ENCODE results near the gene ITPRIP. TPM values are rescaled to one million over a fixed set of nuclear protein-coding genes. Genes with fewer than 3 reads are reported as not detected.

The ITPRIP gene
- total RNA-seq, 1 experiment from 2014 or later, result 12.0 TPM

- Histone ChIP-seq H3K9me3 (ENCODE audit: control insufficient read depth in 1 of 2, insufficient read depth in 1 of 2, low read depth in 1 of 2, low read length in 2 of 2) (no peaks in the 10 kb centered on the region), H4K20me1 (ENCODE audit: insufficient read depth) (no peaks in the 10 kb centered on the region), H3K4me3 (replicated peaks in 1 of 2; ENCODE audit: low read depth in 1 of 2, low read length in 2 of 2) (no peak overlapping the region), H3K79me2 (ENCODE audit: insufficient read depth, low read length) (no peaks in the 10 kb centered on the region), H3K4me1 (ENCODE audit: control insufficient read depth in 1 of 2, insufficient read depth in 2 of 2, low read length in 2 of 2) (peaks cover 0 to 2% of the 10 kb centered on the region in 2 experiments; a peak in 1 of 4 replicates), H3K4me2 (ENCODE audit: low read length) (no peak overlapping the region), H3K36me3 (ENCODE audit: control insufficient read depth in 1 of 2, insufficient read depth in 2 of 2, low read length in 2 of 2) (peaks cover 4 to 19% of the 10 kb centered on the region in 2 experiments; a peak in 2 of 4 replicates), H3K9ac (ENCODE audit: low read length) (no peak overlapping the region), H3K27me3 (ENCODE audit: insufficient read depth, low read length) (no peaks in the 10 kb centered on the region), H2AFZ (ENCODE audit: low read depth, low read length, poor library complexity, severe bottlenecking) (no peak overlapping the region), H3K9me2 (ENCODE audit: insufficient read depth) (no peaks in the 10 kb centered on the region), H3K27ac (ENCODE audit: low read depth, low read length) (no peak overlapping the region)
- DNase-seq (ENCODE audit: low read depth, low spot score), result no peak
- intact Hi-C loops (cut with micrococcal nuclease), result no loop called here
- CTCF ChIA-PET, result interaction anchor here (1.2 to 2.8 kb wide), 7 partner anchors 9 to 318 kb away, joined by 3 to 42 read pairs (median 6); partner anchors contain the start of gene CFAP58
- TF ChIP-seq EZH2phosphoT487 (IDR thresholded peaks at IDR 0.05; ENCODE audit: borderline replicate concordance), result no peak
- TF ChIP-seq SP1 (IDR thresholded peaks at IDR 0.05; ENCODE audit: low read depth), result no peak
- no peak for TF ChIP-seq POLR2AphosphoS5 (IDR thresholded peaks at IDR 0.05; ENCODE audit: low read depth, low read length)
- TF ChIP-seq ZNF274 (IDR thresholded peaks at IDR 0.05; ENCODE audit: low read depth, low read length), result no peak
- no peak for TF ChIP-seq EZH2 (IDR thresholded peaks at IDR 0.05)
- TF ChIP-seq, protein P1, sequence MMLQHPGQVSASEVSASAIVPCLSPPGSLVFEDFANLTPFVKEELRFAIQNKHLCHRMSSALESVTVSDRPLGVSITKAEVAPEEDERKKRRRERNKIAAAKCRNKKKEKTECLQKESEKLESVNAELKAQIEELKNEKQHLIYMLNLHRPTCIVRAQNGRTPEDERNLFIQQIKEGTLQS (IDR thresholded peaks at IDR 0.05), result no peak
- TF ChIP-seq SIN3A (IDR thresholded peaks at IDR 0.05; ENCODE audit: low read depth), result no peak
- no peak for TF ChIP-seq JUND (IDR thresholded peaks at IDR 0.05)
- TF ChIP-seq TCF7L2 (IDR thresholded peaks at IDR 0.05; ENCODE audit: borderline replicate concordance, extremely low read depth, insufficient read depth, insufficient read length), result no peak
- no peak for TF ChIP-seq CEBPB (IDR thresholded peaks at IDR 0.05; ENCODE audit: low read depth)
- TF ChIP-seq CBX3 (IDR thresholded peaks at IDR 0.05; ENCODE audit: low read depth), result no peak
- no peak for TF ChIP-seq EGR1 (IDR thresholded peaks at IDR 0.05; ENCODE audit: low read depth)
- TF ChIP-seq, protein P2, sequence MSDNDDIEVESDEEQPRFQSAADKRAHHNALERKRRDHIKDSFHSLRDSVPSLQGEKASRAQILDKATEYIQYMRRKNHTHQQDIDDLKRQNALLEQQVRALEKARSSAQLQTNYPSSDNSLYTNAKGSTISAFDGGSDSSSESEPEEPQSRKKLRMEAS (IDR thresholded peaks at IDR 0.05), result no peak
- TF ChIP-seq, protein P3, sequence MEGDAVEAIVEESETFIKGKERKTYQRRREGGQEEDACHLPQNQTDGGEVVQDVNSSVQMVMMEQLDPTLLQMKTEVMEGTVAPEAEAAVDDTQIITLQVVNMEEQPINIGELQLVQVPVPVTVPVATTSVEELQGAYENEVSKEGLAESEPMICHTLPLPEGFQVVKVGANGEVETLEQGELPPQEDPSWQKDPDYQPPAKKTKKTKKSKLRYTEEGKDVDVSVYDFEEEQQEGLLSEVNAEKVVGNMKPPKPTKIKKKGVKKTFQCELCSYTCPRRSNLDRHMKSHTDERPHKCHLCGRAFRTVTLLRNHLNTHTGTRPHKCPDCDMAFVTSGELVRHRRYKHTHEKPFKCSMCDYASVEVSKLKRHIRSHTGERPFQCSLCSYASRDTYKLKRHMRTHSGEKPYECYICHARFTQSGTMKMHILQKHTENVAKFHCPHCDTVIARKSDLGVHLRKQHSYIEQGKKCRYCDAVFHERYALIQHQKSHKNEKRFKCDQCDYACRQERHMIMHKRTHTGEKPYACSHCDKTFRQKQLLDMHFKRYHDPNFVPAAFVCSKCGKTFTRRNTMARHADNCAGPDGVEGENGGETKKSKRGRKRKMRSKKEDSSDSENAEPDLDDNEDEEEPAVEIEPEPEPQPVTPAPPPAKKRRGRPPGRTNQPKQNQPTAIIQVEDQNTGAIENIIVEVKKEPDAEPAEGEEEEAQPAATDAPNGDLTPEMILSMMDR (IDR thresholded peaks at IDR 0.05 in 2 of 3, conservative IDR thresholded peaks at IDR 0.05 in 1 of 3; ENCODE audit: borderline replicate concordance in 1 of 3, insufficient read depth in 1 of 3, low read depth in 2 of 3, low read length in 2 of 3), result no peak
- no peak for TF ChIP-seq POLR2A (IDR thresholded peaks at IDR 0.05; ENCODE audit: borderline replicate concordance, extremely low read depth, insufficient read depth, insufficient read length)
- no peak for TF ChIP-seq ZBTB33 (IDR thresholded peaks at IDR 0.05; ENCODE audit: extremely low read depth, insufficient replicate concordance, low read length)
- no peak for TF ChIP-seq YY1 (IDR thresholded peaks at IDR 0.05; ENCODE audit: extremely low read depth, insufficient replicate concordance, low read depth, low read length)
- TF ChIP-seq RAD21 (IDR thresholded peaks at IDR 0.05; ENCODE audit: low read depth), result no peak
- no peak for TF ChIP-seq ZFX (IDR thresholded peaks at IDR 0.05)
- POLR2A ChIA-PET, result no interaction called here
- BruUV-seq (replicated peaks), result no TSS peak
- RAD21 ChIA-PET (ENCODE audit: low non-redundant PET in 1 of 2, low total read pairs in 2 of 2, uncharacterized antibody in 2 of 2, unreplicated experiment in 2 of 2), result no interaction called here
- ATAC-seq, result no peak
Observed at GRCh38 chr10:104304356-104304745, 33.9 kb downstream of the ITPRIP start.

Data from HCT116 (cell line).